Measurements from ENCODE around the gene GP2.

GP2 gene

DNA sequence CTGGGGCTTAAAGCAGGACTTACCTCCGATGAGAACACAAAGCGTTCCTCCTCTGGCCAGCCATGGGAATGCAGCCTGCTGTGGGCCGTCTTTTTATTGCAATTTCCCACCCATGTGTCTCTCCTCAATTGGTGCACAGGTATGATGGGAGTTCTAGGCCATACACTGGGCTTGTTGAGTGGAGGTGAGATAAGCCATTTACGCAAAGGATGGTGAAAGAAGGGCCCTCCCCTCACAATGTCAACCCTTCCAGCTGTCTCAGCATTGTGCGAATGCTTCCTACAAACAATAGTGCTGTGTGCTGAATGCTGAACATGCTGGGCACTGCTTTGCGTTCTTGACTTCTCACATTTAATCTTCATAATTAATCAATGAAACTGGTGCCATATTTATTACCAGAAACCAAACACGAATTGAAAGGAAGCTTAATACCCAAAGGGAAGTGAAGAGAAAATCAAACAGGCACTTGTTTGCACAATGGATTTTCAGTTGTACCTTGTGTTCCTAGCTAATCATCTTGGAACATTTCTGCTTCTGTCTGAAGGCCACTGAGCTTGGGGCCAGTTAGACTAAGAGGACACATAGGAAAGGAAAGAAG is at the start of gene GP2:
GP2 (minus strand) TSS at position 70 of the 598 bp plus-strand sequence. CDS start 1,082 bp downstream, outside the sequence.
- no peak for DNase-seq (ENCODE audit: low read depth)

DNA sequence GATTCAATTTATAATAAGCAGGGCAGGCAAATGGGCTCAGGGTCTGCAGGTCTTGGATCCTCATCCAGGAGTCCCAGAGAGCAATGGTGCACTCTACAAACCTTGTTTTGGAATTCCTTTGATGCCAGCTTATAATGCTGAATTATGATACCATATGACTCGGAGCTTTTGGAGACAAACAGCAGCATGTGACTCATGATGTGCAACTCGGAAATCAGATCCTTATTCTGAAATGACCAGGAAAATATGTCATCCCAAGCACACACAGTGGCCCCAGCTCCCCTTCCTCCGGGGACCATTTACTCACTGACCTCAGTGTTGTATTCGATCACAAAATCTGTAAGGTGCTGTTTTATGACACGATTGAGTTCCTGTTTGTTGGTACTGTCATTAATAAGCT is 45.4 kb upstream of the GP2 start:
- no peak for DNase-seq (ENCODE audit: low read depth)

DNA sequence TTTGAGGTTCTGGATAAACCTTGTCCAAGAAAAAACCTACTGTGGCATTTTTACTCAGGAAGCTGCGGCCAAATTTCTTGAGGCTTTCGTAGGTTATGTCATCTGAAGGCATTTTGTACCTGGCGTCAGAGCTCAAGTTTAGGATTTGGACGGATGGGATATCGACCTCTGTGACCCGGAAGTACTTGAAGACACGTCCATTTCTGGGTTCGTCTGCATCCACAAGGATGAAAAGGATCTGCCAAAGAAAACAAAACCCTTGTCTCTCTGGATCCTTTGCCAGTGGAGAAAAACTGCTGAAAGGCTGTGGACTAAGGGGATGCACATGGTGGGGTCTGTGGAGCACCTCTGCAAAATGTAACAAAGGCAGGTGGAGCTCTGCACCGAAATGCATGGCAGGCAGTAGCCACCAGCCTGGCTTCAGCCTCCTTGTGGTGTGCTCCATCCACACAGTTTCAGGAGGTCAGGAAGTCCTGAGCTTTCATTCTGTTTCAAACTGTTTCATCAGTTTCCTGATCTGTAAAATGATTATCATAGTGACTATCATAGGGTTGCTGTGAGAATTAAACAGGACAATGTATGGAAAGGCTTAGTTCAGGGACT is 42.2 kb upstream of the GP2 start:
- DNase-seq (ENCODE audit: low read depth) = no peak

DNA sequence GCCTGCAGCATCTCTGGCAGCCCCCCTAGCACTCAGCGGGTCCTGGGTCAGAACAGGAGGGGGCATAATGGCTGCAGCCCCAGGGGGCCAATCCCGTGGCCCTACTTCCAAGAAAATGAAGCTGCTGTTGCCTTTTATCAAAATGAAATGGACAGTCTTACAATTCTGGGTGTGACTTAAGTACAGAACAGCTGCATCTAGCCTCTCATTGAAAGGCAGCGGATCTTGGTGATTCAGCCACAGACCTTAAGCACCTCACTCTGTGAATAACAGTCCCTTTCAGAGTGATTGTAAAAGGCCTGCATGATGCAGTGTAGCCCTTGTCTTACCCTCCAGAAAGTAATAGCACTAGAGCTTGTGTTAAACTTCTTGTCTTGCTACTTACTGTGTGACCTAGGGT is 36.7 kb upstream of the GP2 start:
- no peak for DNase-seq (ENCODE audit: low read depth)

DNA sequence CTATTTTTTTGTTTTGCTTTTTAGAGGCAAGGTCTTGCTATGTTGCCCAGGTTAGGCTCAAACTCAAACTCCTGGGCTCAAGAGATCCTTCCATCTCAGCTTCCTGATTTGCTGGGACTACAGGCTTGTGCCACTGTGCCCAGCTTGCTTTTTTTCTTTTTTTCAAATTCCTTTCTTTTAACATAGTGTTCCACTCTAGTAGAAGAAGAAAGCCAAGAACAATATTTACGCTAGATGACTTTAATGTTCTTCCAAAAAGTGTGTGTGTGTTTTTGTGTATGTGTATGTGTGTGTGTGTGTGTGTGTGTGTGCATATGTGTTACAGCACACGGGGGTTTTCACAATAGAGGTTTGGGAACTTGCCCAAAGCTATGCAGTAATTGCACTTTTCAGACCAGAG is 35.9 kb upstream of the GP2 start:
- no peak for DNase-seq (ENCODE audit: low read depth)

DNA sequence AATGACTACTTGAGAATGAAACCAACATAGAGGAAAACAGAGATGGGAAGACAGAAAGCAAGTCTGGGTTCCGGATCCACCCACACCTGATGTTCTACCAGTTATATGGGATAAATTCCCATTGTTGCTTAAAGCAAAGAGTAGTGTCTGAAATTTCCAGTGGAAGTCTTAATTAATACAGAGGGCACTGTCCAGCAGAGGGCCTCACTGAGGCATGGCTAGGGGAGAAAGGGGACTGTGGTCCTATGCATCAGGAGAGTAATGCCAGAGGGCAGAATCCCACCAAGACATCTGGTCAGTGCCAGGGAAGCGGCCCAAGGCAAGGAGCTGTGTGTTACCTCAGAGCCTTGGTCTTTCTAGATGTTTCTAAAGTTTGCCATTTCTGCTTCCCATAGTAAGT is 32.7 kb upstream of the GP2 start:
- no peak for DNase-seq (ENCODE audit: low read depth)

DNA sequence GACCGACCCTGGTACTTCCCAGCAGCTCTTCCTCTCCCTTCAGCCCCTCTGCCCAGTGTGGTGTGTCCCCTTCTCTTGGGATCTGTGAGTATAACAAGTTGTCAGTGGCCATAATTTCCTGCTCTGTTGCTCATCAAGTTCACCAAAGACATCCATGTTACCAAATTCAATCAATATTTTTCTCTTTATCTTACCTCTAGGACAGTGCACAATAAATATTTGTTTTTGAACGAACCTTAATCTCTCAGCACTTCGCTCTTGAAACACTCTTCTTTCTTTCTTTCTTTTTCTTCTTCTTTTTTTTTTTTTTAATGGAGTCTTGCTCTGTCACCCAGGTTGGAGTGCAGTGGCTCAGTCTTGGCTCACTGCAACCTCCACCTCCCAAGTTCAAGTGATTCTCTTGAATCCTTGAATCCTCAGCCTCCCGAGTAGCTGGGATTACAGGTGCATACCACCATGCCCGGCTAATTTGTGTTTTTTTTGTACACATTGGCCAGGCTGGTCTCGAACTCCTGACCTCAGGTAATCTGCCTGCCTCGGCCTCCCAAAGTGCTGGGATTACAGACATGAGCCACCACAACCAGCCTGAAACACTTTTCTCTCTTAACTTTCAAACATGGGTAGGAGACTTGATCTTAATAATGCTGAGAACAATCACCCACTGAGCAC is 27.9 kb upstream of the GP2 start:
- DNase-seq (ENCODE audit: low read depth) = no peak

DNA sequence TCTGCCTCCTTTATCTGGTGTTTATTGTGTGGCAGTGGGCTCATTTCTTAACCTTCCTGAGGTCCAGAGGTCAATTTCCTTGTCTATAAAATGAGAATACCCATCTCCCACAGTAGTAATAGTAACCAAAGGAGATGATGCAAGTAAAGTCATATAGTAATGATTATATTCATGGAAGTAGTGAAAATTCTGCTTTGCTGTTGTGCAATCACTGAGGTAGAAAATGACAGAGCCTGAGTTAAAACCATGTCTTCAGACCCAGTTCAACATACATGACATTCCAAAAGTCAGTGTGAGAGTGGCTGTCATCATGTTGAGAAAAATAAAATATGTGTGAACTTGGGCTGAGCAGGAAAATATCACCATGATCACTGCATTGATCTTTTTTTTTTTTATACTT is 26.1 kb upstream of the GP2 start:
- DNase-seq (ENCODE audit: low read depth) = no peak

DNA sequence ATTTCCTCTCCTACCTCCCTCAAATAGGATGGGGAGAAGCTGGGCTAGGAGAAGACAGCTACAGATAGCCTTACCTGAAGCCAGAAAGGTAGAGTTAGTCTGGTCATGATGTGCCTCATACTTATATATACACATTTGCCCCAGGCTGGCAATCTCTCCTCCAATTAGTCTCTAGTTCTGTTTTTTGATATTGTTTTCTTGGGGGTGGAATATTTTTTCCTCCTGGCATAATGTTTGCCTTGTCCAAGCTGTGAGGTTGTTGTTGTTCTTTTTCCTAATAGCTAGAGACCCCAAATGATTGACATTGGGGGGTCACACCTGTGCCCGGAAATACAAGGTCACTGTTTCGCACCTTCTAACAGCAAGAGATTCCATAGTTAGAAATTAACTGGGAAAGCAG is 25.3 kb upstream of the GP2 start, which contains the start of gene UMOD:
UMOD (minus strand) TSS at position 101 of the 400 bp plus-strand sequence. CDS start 1,978 bp downstream, outside the sequence.
- DNase-seq (ENCODE audit: low read depth) = no peak

DNA sequence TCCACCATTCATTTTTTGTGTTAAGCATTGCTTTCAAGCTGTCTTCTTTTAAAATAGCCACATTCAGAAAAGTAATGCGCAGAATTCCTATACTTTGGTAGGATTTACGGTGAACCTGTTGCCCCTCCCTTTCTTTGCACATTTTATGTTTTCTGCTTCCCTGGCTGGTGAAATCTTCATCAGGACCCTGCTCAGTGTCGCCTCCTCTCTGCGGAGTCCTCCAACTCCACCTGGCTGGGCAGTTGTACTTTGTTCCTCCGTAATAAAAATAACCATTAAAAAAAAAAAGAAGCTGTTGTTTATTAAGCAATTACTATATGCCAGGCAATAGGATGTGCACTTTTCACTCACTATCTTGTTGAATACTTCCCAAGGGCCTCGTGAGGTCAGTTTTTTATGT is 22.3 kb upstream of the GP2 start:
- DNase-seq (ENCODE audit: low read depth) = no peak

DNA sequence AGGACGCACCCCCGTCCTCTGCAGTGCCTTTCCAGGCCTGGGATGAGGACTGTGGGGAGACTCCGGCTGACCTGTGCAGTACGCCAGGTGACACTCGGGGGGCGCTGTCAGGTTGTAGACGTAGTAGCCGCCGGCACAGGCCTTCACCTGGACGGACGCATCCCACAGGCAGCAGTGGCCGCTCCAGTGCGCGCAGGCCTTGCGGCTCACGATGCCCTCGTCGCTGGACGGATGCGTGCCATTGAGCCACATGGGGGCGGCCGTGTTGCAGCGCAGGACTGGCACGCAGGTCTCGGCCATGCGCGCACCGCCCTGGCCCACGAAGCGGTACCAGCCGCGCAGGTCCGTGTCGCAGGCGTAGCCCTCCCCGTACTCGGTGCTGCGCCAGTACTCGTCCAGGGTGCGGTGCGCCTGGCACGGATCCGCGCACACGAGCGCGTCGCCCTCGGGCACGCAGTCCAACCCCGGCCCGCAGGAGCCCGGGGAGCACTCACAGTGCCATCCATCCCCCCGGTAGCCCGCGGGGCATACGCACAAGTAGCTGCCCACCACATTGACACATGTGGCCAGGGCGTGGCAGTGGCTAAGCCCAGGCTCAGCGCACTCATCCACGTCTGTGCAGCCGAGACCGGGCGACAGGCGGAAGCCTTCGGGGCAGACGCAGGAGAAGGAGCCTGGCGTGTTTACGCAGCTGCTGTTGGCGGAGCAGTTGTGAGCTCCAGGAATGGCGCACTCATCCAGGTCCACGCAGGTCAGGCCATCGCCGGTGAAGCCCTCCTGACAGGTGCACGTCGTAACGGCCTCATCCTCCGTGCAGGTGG is 21.3 kb upstream of the GP2 start:
- DNase-seq (ENCODE audit: low read depth) = no peak

DNA sequence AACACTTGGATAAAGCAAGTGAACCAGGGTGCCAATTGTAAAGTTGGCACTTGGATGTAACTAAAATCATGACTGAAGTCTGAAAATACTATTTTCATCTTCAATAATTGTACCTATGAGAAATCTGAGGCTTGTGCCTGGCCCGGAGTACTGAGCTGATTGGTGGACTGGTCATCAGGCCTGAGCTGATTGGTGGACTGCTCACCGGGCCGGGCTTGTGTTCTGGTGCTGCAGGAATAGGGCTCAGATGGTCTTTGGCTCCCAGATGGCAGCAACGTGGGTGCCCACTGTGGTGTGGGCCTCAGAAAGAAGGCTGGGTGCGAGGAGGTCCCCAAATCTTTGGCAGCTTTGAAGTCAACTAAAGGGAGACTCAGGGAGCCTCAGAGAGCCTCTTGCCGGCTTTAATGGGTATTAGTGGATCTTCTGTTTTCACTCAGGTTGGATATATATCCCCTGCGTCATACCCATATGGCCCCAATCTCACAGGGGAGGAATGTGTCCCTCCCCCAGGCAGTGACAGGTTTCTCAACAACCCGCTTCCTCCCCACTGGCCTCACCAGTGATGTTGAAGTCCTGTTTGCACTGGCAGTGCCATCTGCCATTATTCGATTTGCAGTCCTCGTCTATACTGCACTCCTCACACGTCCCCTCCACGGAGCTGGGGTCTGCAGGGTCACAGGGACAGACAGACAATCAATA is 20.5 kb upstream of the GP2 start:
- DNase-seq (ENCODE audit: low read depth) = no peak

DNA sequence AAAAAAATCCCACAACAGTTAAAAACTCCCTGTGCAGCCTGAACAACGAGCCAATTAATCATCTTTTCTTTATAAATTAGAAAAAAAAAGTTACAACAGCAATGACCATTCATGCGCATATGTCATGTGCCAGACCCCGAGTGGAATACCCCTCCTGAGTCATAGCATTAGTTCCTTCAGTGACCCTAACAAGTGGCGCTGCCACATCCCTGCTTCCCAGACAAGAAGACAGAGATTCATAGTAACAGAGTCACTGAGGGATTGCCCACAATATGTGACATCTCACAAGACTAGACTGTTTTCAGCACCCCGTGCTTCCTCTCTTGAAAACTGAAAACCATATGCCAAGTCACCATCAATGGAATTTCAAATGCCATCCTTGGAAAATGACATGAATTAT is 17.3 kb upstream of the GP2 start:
- no peak for DNase-seq (ENCODE audit: low read depth)

DNA sequence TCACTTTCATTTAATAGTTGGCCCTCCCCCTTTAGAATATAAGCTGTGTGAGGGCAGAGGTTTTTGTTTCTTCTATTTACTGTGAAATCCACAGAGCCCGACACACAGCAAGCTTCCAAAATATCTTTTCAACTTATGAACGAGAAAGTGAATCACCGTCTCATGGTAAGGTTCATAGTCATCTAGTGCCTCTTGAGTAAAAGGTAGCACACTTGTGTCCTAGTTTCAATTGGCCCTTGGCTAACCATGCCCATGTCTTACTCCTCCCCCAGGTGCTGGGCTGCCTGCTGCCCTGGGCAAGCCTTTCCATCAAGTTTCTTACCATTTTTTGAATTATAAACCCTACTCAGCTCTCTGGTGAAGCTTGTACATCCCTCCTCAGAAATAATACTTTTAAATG is 12.4 kb upstream of the GP2 start:
- DNase-seq (ENCODE audit: low read depth) = no peak

DNA sequence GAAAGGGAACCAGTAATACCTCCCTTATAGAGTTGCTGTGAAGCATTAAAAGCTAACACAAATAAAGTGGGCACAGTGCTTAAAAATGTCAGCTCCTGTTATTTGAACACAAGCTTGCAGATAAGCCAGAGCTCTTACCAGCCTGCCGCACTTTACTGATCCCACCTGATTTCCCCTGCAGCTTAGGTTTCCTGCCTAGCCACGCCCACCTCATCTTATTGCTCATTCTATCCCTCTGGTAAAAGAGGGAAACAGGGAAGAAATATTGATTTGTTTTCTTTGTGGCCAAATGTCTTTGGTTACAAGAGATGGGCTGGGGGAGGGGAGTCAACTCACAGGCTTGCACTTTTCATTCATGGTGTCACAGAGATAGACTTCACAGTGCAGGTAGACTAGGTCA is 9.6 kb upstream of the GP2 start:
- DNase-seq (ENCODE audit: low read depth) = no peak

DNA sequence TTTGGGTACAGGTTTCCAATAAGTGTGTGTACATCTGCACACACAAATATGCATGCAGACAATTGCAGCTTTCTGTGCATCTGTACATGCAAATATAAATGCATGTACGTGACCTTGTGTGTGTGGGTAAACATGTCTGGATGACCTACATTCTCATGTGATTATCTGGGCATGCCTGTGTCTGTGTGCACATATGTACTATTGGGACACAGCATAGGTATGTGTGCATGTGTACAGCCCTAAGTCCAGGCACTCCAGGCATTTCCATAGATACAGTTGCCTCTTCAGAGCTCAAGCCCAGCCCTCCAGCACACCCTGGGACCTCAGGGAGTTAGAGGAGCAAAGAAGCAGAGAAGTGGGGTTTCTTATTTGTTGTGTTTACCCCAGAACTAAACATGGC is 7.1 kb upstream of the GP2 start:
- DNase-seq (ENCODE audit: low read depth) = no peak

DNA sequence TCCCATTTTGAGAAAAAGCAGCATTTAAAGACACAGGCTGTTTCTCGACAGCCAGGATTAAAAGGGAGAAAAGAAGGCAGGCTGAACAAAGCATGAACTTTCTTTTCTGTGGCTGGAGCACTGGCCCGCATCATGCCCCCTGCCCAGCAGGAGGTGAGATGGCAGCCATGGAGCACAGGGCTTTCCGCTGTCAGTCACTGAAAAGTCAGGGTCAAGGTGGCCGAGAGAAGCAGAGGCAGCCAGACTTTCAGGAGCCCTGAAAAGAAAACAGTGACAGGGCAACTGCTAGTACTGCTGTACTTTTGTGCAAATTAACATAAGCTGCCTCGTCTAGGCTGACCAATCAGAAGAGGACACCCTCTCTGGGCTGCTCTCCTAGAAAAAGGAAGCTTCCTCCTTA is 5.8 kb upstream of the GP2 start:
- DNase-seq (ENCODE audit: low read depth) = no peak

DNA sequence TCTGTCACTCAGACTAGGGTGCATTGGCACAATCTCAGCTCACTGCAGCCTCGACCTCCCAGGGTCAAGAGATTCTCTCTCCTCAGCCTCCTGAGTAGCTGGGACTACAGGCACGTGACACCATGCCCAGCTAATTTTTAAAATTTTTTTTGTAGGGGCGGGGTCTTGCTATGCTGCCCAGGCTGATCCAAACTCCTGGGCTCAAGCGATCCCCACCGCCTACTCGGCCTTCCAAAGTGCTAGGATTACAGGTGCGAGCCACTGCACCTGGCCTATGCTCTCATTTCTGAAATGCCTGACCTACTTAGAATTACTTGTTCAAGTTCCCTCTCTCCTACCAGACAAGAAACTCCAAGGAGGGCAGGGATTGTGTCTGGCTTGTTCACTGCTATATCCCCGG is 5.1 kb upstream of the GP2 start:
- no peak for DNase-seq (ENCODE audit: low read depth)

DNA sequence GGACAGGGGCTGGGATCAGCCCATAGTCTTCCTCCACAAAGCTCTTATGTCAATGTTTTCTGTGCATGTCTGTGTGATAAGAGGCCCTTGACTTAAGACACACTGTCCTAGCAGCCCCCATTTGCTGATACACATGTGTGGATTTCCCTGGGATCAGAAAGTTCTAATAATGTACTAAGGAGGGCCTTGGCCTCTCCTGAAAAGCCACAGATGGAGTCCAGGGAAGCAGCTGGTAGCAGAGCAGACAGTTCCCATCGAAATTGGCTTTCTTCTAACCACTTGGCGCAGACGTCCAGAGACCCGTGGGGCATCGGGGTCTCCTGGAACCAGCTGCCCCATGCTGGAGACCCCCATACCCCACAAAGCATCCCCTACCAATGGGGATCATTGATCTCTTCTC is 4.3 kb upstream of the GP2 start:
- no peak for DNase-seq (ENCODE audit: low read depth)

DNA sequence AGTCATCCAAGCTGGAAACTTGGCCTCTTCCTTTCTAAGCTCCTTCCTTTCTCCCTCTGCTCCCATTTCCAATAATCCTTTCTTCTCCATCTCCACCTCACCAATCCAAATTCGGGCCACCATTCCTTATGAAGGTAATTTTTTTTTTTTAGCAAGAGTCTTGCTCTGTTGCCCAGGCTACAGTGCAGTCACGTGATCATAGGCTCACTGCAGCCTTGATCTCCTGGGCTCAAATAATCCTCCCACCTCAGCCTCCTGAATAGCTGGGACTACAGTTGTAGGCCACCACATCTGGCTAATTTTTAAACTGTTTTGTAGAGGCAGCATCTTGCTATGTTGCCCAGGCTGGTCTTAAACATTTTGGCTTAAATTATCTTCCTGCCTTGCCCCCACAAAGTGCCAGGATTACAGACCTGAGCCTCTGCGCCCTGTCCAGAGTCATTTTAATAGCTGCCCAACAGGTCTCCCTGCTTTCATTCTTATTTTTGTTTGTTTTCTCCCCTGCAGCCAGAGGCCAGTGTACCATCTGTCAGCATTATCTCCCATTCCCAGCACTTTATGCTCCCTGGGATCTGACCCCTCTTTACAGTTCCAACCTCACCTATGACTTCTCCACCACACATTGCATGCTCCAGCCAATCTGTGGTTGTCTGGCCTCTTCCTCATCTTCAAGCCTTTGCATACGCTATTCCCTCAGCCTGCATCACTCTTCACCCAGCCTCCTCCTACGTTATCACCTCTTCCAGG is 2.3 kb upstream of the GP2 start:
- DNase-seq (ENCODE audit: low read depth) = no peak

DNA sequence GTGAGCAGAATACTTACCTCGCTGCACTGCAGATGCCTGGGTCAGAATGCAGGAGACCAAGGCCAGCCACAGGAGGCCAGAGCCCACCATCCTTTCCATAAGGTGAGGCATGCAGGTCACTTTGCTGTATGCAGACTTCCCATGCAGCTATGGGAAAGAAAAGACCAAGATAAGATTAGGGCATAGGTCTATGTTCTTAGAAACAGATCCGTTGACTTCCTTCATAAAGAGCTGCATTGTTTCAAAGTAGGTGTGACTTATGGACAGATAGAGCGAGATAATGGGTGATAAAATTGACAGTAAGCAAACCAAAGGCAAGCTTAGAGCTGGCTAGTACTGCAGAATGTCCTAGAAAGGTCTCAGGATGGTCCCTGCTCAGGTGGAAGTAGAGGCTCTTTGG is 992 bp downstream of the GP2 start:
- DNase-seq (ENCODE audit: low read depth) = no peak

DNA sequence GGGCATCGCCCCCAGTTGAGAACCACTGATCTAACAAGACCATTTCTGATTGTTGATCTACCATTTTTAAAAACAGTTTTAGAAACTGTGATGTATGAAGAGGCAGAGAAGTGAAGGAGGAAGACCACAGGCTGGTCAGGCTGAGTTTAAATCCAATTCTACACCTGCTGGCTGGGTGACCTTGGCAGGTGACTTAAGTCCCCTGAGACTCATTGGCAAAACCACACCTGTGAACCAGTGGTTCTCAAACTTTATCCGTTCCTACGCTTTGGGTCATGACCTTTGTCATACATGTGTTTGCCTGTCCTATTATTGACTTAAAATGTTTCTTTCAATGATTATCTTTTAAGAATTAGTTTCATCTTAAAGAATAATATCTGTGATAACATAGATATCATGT is 2.3 kb downstream of the GP2 start:
- no peak for DNase-seq (ENCODE audit: low read depth)
